Keratinocyte (primary cell): ENCODE results near the gene ENKUR. TPM values are rescaled to one million over a fixed set of nuclear protein-coding genes. Genes with fewer than 3 reads are reported as not detected.
"Not testable (repeated sequence)": the region's sequence is repeated elsewhere in the genome, so short reads cannot be mapped to it uniquely, and the experiment has no call there.

ENCODE experiments used
- DNase-seq: peaks from one replicate; pipeline ENCODE4 v3.0.0-alpha.2; 2011; ENCODE audit warnings: low read depth, missing footprints, low spot score
- FAIRE-seq: peaks from 2 replicates; lab custom pipeline; 2011; peaks lifted over from hg19 to GRCh38; lab: Jason Lieb, UNC
- H2AFZ ChIP-seq: 2 replicates; pipeline ENCODE4 v1.6.0; 2012; ENCODE audit warnings: low read length, control low read depth, inconsistent platforms; ENCODE audit not compliant: control insufficient read depth
- H3K27ac ChIP-seq: 2 replicates; pipeline ENCODE4 v1.5.1; 2011; ENCODE audit warnings: low read length; ENCODE audit not compliant: control insufficient read depth, insufficient read depth
- H3K27me3 ChIP-seq: 3 replicates; pipeline ENCODE4 v1.6.0; 2011; ENCODE audit warnings: low read length; ENCODE audit not compliant: control insufficient read depth, insufficient read depth; ENCODE audit errors: extremely low read depth
- H3K36me3 ChIP-seq, 2 experiments: 2 replicates in 1 of 2; 3 replicates in 1 of 2; pipeline ENCODE4 v1.5.1; 2011; ENCODE audit warnings: low read length in 2 of 2, mild to moderate bottlenecking in 1 of 2; ENCODE audit not compliant: control insufficient read depth in 2 of 2, insufficient read depth in 2 of 2; ENCODE audit errors: extremely low read depth in 1 of 2
- H3K4me1 ChIP-seq: 3 replicates; pipeline ENCODE4 v1.5.1; 2011; ENCODE audit warnings: low read length; ENCODE audit not compliant: control insufficient read depth, insufficient read depth; ENCODE audit errors: extremely low read depth
- H3K4me2 ChIP-seq: 3 replicates; pipeline ENCODE4 v1.6.0; 2011; ENCODE audit warnings: low read depth, low read length; ENCODE audit not compliant: control insufficient read depth, insufficient read depth; ENCODE audit errors: extremely low read depth
- H3K4me3 ChIP-seq, 3 experiments: fragments of 200-600 bp in 1 of 3; sonication (generic) in 1 of 3; 2 replicates in 2 of 3; 3 replicates in 1 of 3; pipeline ENCODE4 v1.5.1; 2011 to 2016; ENCODE audit warnings: low read length in 3 of 3, mild to moderate bottlenecking in 3 of 3, control low read depth in 2 of 3, inconsistent platforms in 1 of 3, low read depth in 1 of 3, mixed read lengths in 1 of 3, mixed run types in 1 of 3, moderate library complexity in 1 of 3; ENCODE audit not compliant: control insufficient read depth in 2 of 3, insufficient read depth in 2 of 3; ENCODE audit errors: extremely low read depth in 1 of 3
- H3K79me2 ChIP-seq: 2 replicates; pipeline ENCODE4 v1.6.0; 2012; ENCODE audit warnings: low read length; ENCODE audit not compliant: control insufficient read depth, insufficient read depth
- H3K9ac ChIP-seq: 3 replicates; pipeline ENCODE4 v1.6.0; 2011; ENCODE audit warnings: low read length; ENCODE audit not compliant: control insufficient read depth, insufficient read depth; ENCODE audit errors: extremely low read depth
- H3K9me1 ChIP-seq: 3 replicates; pipeline ENCODE4 v1.6.0; 2011; ENCODE audit warnings: low read length; ENCODE audit not compliant: control insufficient read depth, insufficient read depth; ENCODE audit errors: extremely low read depth
- H3K9me3 ChIP-seq: 2 replicates; pipeline ENCODE4 v1.5.1; 2012; ENCODE audit warnings: low read depth, low read length; ENCODE audit not compliant: control insufficient read depth
- H4K20me1 ChIP-seq: 3 replicates; pipeline ENCODE4 v1.6.0; 2011; ENCODE audit warnings: low read length; ENCODE audit not compliant: control insufficient read depth, insufficient read depth; ENCODE audit errors: extremely low read depth
- EZH2 ChIP-seq: IDR thresholded peaks from one replicate; pipeline ENCODE4 v1.6.1; 2012; ENCODE audit warnings: inconsistent platforms, mild to moderate bottlenecking, low read length, moderate library complexity
- dilution Hi-C: fragments of 300-500 bp; cut with MboI; formaldehyde crosslinking; loops from one replicate; pipeline ENCODE4 v1.7.0; 2020; ENCODE audit warnings: low sequenced_read_pairs; ENCODE audit not compliant: extremely low pct_ligation_motif_present
- polyA plus RNA-seq, 5 experiments: library from polyadenylated mRNA; depleted of rRNA in 3 of 5; stranded (reverse) in 3 of 5; stranded (forward) in 1 of 5; unstranded in 1 of 5; fragments of >200 nt; gene quantifications; 1 replicate in 1 of 5; 2 replicates in 3 of 5; 3 replicates in 1 of 5; pipeline versions ENCODE4 v1.2.1 to v1.2.3, GENCODE V29; 2011 to 2012; ENCODE audit warnings: missing spikeins in 2 of 5, low read depth in 1 of 5, low replicate concordance in 1 of 5
- TF ChIP-seq, protein P1 (sequence below), 3 experiments: IDR thresholded peaks in 1 of 3; conservative IDR thresholded peaks in 1 of 3; optimal IDR thresholded peaks in 1 of 3; 2 replicates in 2 of 3; 3 replicates in 1 of 3; pipeline versions ENCODE3 to v1.5.1; 2011; ENCODE audit warnings: low read length in 3 of 3, mild to moderate bottlenecking in 3 of 3, moderate library complexity in 2 of 3, control low read depth in 1 of 3, inconsistent platforms in 1 of 3; ENCODE audit not compliant: insufficient read depth in 2 of 3; ENCODE audit errors: extremely low read depth in 1 of 3

ENKUR gene
- polyA plus RNA-seq, 1 donor (not counting 4 experiments of a cell fraction or from before 2014, with no cell fraction given) = 0.03 TPM

DNA sequence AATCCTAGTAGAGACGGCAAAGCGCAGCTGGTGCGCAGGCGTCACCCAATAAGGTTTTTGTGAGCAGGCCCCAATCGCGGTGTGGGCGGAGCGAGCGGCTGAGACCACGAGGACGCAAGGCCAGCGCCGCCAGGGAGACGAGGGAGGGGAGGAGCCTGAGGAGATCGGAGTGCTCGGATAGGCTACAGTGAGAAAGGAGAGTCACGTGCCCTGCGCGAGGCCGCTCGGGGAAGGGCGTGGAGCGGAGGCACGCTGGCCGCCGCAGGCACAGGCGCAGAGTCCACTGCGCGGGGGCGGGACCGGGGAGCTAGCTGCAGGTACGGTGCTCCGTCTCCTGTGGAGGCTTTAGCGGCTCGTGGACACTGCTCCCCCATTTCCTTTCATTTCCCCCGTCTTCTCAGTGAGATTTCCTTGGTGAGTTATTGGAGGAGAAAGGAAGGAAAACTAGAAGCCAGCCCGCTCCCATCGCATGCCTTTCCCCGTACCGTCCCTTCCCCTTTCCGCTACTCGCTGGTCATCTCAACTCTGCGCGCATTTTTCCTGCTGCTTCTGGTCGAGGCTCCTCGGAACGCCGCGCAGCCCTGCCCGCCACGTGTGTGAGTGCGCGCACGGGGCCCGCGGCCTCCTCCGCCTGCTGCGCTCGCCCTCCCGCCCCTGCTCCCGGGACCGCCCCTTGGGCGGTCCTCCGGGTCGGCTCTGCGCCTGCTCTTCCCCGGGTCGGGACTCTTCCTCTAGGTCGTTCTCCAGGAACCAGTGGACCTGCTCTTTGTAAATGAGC is 607 bp upstream of the ENKUR start, which contains the start of gene THNSL1:
THNSL1 (plus strand) TSS at position 237 of the 778 bp plus-strand sequence. CDS start 6,612 bp downstream, outside the sequence.
- Histone ChIP-seq H3K9ac (peak within 1 kb of the TSS; percentile 88), H3K36me3 (no peaks in the 10 kb centered on the region), H3K9me3 (no peaks in the 10 kb centered on the region), H3K4me1 (peaks cover 14% of the 10 kb centered on the region), H3K4me3 (peak within 1 kb of the TSS; percentile 53 to 83 (median 82)), H3K79me2 (no peaks in the 10 kb centered on the region), H2AFZ (peak within 1 kb of the TSS; percentile 93), H3K27me3 (no peaks in the 10 kb centered on the region), H3K4me2 (peak within 1 kb of the TSS; percentile 98), H4K20me1 (no peaks in the 10 kb centered on the region), H3K27ac (peak within 1 kb of the TSS; percentile 94), H3K9me1 (no peaks in the 10 kb centered on the region)
- dilution Hi-C loops = no loop called here
- DNase-seq (peak; percentile 76), FAIRE-seq (peak; percentile 79)
- TF ChIP-seq, protein P1, sequence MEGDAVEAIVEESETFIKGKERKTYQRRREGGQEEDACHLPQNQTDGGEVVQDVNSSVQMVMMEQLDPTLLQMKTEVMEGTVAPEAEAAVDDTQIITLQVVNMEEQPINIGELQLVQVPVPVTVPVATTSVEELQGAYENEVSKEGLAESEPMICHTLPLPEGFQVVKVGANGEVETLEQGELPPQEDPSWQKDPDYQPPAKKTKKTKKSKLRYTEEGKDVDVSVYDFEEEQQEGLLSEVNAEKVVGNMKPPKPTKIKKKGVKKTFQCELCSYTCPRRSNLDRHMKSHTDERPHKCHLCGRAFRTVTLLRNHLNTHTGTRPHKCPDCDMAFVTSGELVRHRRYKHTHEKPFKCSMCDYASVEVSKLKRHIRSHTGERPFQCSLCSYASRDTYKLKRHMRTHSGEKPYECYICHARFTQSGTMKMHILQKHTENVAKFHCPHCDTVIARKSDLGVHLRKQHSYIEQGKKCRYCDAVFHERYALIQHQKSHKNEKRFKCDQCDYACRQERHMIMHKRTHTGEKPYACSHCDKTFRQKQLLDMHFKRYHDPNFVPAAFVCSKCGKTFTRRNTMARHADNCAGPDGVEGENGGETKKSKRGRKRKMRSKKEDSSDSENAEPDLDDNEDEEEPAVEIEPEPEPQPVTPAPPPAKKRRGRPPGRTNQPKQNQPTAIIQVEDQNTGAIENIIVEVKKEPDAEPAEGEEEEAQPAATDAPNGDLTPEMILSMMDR (optimal IDR thresholded peaks at IDR 0.05 in 1 of 3, IDR thresholded peaks at IDR 0.05 in 1 of 3, conservative IDR thresholded peaks at IDR 0.05 in 1 of 3; ENCODE audit: extremely low read depth in 1 of 3, insufficient read depth in 2 of 3, low read length in 3 of 3) = no peak
- TF ChIP-seq EZH2 = no peak

DNA sequence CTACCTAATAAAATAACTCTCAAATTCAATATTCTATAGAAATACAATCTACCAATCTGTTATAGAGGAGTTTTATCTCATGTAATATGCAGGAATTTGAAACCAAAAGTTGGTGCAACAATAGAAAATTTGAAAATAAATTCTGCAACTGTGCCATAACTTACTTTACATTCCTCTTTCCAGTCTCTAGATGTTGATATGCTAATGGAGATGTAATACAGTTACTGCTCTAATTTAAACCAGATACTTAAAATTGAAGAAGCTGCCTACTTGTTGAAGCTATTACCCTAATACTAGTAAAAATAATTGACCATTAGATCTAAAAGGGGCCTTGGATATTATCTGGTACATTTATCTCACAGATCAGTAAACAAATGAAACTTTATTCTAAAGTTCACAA is 1.4 kb downstream of the ENKUR start:
- peaks cover 14% of the 10 kb centered on the region for H3K4me1 ChIP-seq
- no peak overlapping the region for H3K4me3 ChIP-seq
- H3K27ac ChIP-seq = no peak overlapping the region
- H3K27me3 ChIP-seq = no peaks in the 10 kb centered on the region
- no peak overlapping the region for H3K9ac ChIP-seq
- H3K4me2 ChIP-seq = no peak overlapping the region
- dilution Hi-C loops = no loop called here
- H2AFZ ChIP-seq = no peak overlapping the region
- no peaks in the 10 kb centered on the region for H4K20me1 ChIP-seq
- H3K9me3 ChIP-seq = no peaks in the 10 kb centered on the region
- no peak for DNase-seq
- TF ChIP-seq, protein P1 (optimal IDR thresholded peaks at IDR 0.05 in 1 of 3, IDR thresholded peaks at IDR 0.05 in 1 of 3, conservative IDR thresholded peaks at IDR 0.05 in 1 of 3; ENCODE audit: extremely low read depth in 1 of 3, insufficient read depth in 2 of 3, low read length in 3 of 3) = no peak
- no peak for TF ChIP-seq EZH2
- no peaks in the 10 kb centered on the region for H3K9me1 ChIP-seq
- H3K36me3 ChIP-seq = no peaks in the 10 kb centered on the region
- no peaks in the 10 kb centered on the region for H3K79me2 ChIP-seq
- no peak for FAIRE-seq

DNA sequence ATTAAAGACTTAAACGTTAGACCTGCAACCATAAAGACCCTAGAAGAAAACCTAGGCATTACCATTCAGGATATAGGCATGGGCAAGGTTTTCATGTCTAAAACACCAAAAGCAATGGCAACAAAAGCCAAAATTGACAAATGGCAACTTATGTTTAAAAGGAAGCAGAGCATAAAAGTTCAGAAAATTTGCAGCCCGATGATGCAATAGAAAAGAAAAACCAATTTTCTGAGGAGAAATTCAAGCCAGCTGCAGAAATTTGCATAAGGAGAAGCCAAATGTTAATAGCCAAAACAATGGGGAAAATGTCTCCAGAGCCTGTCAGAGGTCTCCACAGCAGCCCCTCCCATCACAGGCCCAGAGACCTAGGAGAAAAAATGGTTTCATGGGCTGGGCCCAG is 4.4 kb downstream of the ENKUR start:
- H3K4me2 ChIP-seq, DNase-seq, dilution Hi-C loops, H3K4me1 ChIP-seq, H3K27me3 ChIP-seq, H3K9me3 ChIP-seq, H3K79me2 ChIP-seq, H3K4me3 ChIP-seq, H3K9ac ChIP-seq, H3K27ac ChIP-seq, H4K20me1 ChIP-seq, H3K9me1 ChIP-seq, H2AFZ ChIP-seq, FAIRE-seq, H3K36me3 ChIP-seq: not testable (repeated sequence)
